ENCODE results near the gene DYTN.

The DYTN gene

GRCh38 chr2:206698811-206699210, 19.4 kb downstream of the DYTN start:
- no peak for DNase-seq (ENCODE audit: low spot score)

GRCh38 chr2:206696910-206697309, 21.3 kb downstream of the DYTN start:
- no peak for DNase-seq (ENCODE audit: low spot score)

GRCh38 chr2:206693399-206694137, 24.6 kb downstream of the DYTN start:
- DNase-seq (ENCODE audit: low spot score) = no peak

GRCh38 chr2:206692971-206693370, 25.2 kb downstream of the DYTN start:
- DNase-seq (ENCODE audit: low spot score) = no peak

- no peak for DNase-seq (ENCODE audit: low spot score)
These were observed 29.2 kb downstream of the DYTN start for GRCh38 chr2:206688990-206689389.

- DNase-seq (ENCODE audit: low spot score) = no peak
These were observed 29.7 kb downstream of the DYTN start for GRCh38 chr2:206688453-206688852.

GRCh38 chr2:206683546-206683945, 34.6 kb downstream of the DYTN start:
- DNase-seq (ENCODE audit: low spot score) = no peak

GRCh38 chr2:206670531-206671319, 47.5 kb downstream of the DYTN start:
- DNase-seq (ENCODE audit: low spot score) = no peak

- no peak for DNase-seq (ENCODE audit: low spot score)
These were observed 52.9 kb downstream of the DYTN start for GRCh38 chr2:206665251-206665650.

- DNase-seq (ENCODE audit: low spot score) = no peak
These were observed 61.1 kb downstream of the DYTN start for GRCh38 chr2:206657087-206657486.

- no peak for DNase-seq (ENCODE audit: low spot score)
These were observed 70.2 kb downstream of the DYTN start for GRCh38 chr2:206647985-206648384.

- DNase-seq (ENCODE audit: low spot score) = no peak
These were observed 75.8 kb downstream of the DYTN start, which contains the start of gene FAM237A for GRCh38 chr2:206642075-206643025. TSS of gene FAM237A (plus strand) at chr2:206642487. CDS start at chr2:206644237, 1,750 bp downstream.

- no peak for DNase-seq (ENCODE audit: low spot score)
These were observed 77.0 kb downstream of the DYTN start for GRCh38 chr2:206641226-206641625.

GRCh38 chr2:206639636-206640035, 78.6 kb downstream of the DYTN start:
- DNase-seq (ENCODE audit: low spot score) = no peak

GRCh38 chr2:206635015-206635414, 83.2 kb downstream of the DYTN start:
- no peak for DNase-seq (ENCODE audit: low spot score)

GRCh38 chr2:206631340-206631739, 86.9 kb downstream of the DYTN start:
- no peak for DNase-seq (ENCODE audit: low spot score)

- DNase-seq (ENCODE audit: low spot score) = no peak
These were observed 90.6 kb downstream of the DYTN start for GRCh38 chr2:206627632-206628031.

- DNase-seq (ENCODE audit: low spot score) = no peak
These were observed 92.1 kb downstream of the DYTN start for GRCh38 chr2:206626108-206626507.

GRCh38 chr2:206619011-206619410, 99.2 kb downstream of the DYTN start:
- DNase-seq (ENCODE audit: low spot score) = no peak

GRCh38 chr2:206616151-206616550, 102.0 kb downstream of the DYTN start:
- DNase-seq (ENCODE audit: low spot score) = no peak

GRCh38 chr2:206615417-206616089, 102.6 kb downstream of the DYTN start:
- no peak for DNase-seq (ENCODE audit: low spot score)

- DNase-seq (ENCODE audit: low spot score) = no peak
These were observed 103.4 kb downstream of the DYTN start for GRCh38 chr2:206614811-206615210.
